ENCODE measurements around the gene PDLIM7.

The PDLIM7 gene

GRCh38 chr5:177502886-177503285, 5.5 kb upstream of the PDLIM7 start:
- TF ChIP-seq CTCF (IDR thresholded peaks at IDR 0.05; ENCODE audit: unreplicated experiment in 3 of 3) = no peak
- Mint-ChIP-seq H3K36me3 (ENCODE audit: low read depth) (peaks cover 10% of the 10 kb centered on the region), H3K27me3 (ENCODE audit: low read depth) (peaks cover 7% of the 10 kb centered on the region), H3K9me3 (no peaks in the 10 kb centered on the region), H3K4me1 (peaks cover 29% of the 10 kb centered on the region), H3K27ac (peak overlapping the region in 2 of 3 experiments; percentile 21 to 49), H3K4me3 (no peak overlapping the region)

- Mint-ChIP-seq H3K27me3 (ENCODE audit: low read depth) (peaks cover 4% of the 10 kb centered on the region), H3K27ac (peak overlapping the region in 1 of 3 experiments; percentile 29), H3K9me3 (no peaks in the 10 kb centered on the region), H3K4me1 (peaks cover 33% of the 10 kb centered on the region), H3K36me3 (ENCODE audit: low read depth) (peaks cover 2% of the 10 kb centered on the region), H3K4me3 (no peak overlapping the region)
- TF ChIP-seq CTCF (IDR thresholded peaks at IDR 0.05; ENCODE audit: unreplicated experiment in 3 of 3) = no peak
These were observed 4.7 kb upstream of the PDLIM7 start for GRCh38 chr5:177501874-177502678.

- Mint-ChIP-seq H3K36me3 (ENCODE audit: low read depth) (no peaks in the 10 kb centered on the region), H3K27me3 (ENCODE audit: low read depth) (peaks cover 4% of the 10 kb centered on the region), H3K27ac (peak overlapping the region; percentile 46 to 90 (median 88)), H3K4me3 (peak overlapping the region; percentile 49 to 66 (median 52)), H3K9me3 (no peaks in the 10 kb centered on the region), H3K4me1 (peaks cover 33% of the 10 kb centered on the region)
- peak; percentile 95 to 97 (median 96) for TF ChIP-seq CTCF (IDR thresholded peaks at IDR 0.05; ENCODE audit: unreplicated experiment in 3 of 3)
These were observed 3.5 kb upstream of the PDLIM7 start for GRCh38 chr5:177500685-177501522.

GRCh38 chr5:177499842-177500241, 2.4 kb upstream of the PDLIM7 start:
- no peaks in the 10 kb centered on the region for H3K9me3 Mint-ChIP-seq
- no peak for TF ChIP-seq CTCF (IDR thresholded peaks at IDR 0.05; ENCODE audit: unreplicated experiment in 3 of 3)
- peak overlapping the region; percentile 71 to 81 (median 76) for H3K4me3 Mint-ChIP-seq
- no peaks in the 10 kb centered on the region for H3K36me3 Mint-ChIP-seq (ENCODE audit: low read depth)
- peaks cover 4% of the 10 kb centered on the region for H3K27me3 Mint-ChIP-seq (ENCODE audit: low read depth)
- peak overlapping the region; percentile 46 to 90 (median 88) for H3K27ac Mint-ChIP-seq
- peaks cover 35% of the 10 kb centered on the region for H3K4me1 Mint-ChIP-seq

- TF ChIP-seq CTCF (IDR thresholded peaks at IDR 0.05; ENCODE audit: unreplicated experiment in 3 of 3) = no peak
- peaks cover 52% of the 10 kb centered on the region for H3K4me1 Mint-ChIP-seq
- peaks cover 2% of the 10 kb centered on the region for H3K36me3 Mint-ChIP-seq (ENCODE audit: low read depth)
- H3K4me3 Mint-ChIP-seq = peak overlapping the region; percentile 91 to 93 (median 91)
- H3K27me3 Mint-ChIP-seq (ENCODE audit: low read depth) = peaks cover 4% of the 10 kb centered on the region
- no peaks in the 10 kb centered on the region for H3K9me3 Mint-ChIP-seq
- H3K27ac Mint-ChIP-seq = peak overlapping the region; percentile 84 to 97 (median 91)
These were observed 796 bp upstream of the PDLIM7 start for GRCh38 chr5:177498013-177498787.

All from nephron (organoid).